H9 (cell line): Measurements from ENCODE around the gene GPR176. TPM values are rescaled to one million over a fixed set of nuclear protein-coding genes. Genes with fewer than 3 reads are reported as not detected.
A peak's percentile ranks its signal among the peaks of the same experiment; 100 is the strongest.

Experiments used
- DNase-seq: peaks from one replicate; pipeline ENCODE4 v3.0.0-alpha.2; 2017
- H2AFZ ChIP-seq: one replicate; pipeline ENCODE4 v1.6.1; 2013; ENCODE audit warnings: mild to moderate bottlenecking, low read length, control low read depth, moderate library complexity
- H2AK5ac ChIP-seq: 2 replicates; pipeline ENCODE4 v1.6.1; 2013; ENCODE audit warnings: low read length, control low read depth, mixed read lengths; ENCODE audit not compliant: insufficient read length
- H2BK120ac ChIP-seq: one replicate; pipeline ENCODE4 v1.6.1; 2013; ENCODE audit warnings: low read depth, mild to moderate bottlenecking, low read length, control low read depth, inconsistent platforms; ENCODE audit not compliant: poor library complexity, severe bottlenecking
- H2BK12ac ChIP-seq: 2 replicates; pipeline ENCODE4 v1.6.1; 2013; ENCODE audit warnings: low read length, control low read depth, mixed read lengths, low read depth; ENCODE audit not compliant: insufficient read length
- H2BK15ac ChIP-seq: 2 replicates; pipeline ENCODE4 v1.6.1; 2013; ENCODE audit warnings: low read depth, low read length, control low read depth
- H2BK20ac ChIP-seq: one replicate; pipeline ENCODE4 v1.6.1; 2013; ENCODE audit warnings: low read depth, mild to moderate bottlenecking, low read length, control low read depth, inconsistent platforms; ENCODE audit not compliant: poor library complexity, severe bottlenecking
- H2BK5ac ChIP-seq: 2 replicates; pipeline ENCODE4 v1.6.1; 2013; ENCODE audit warnings: low read length, control low read depth, mixed read lengths; ENCODE audit not compliant: insufficient read length
- H3K14ac ChIP-seq: 2 replicates; pipeline ENCODE4 v1.6.1; 2013; ENCODE audit warnings: low read length, control low read depth; ENCODE audit not compliant: insufficient read depth
- H3K18ac ChIP-seq: 2 replicates; pipeline ENCODE4 v1.6.1; 2013; ENCODE audit warnings: low read depth, mild to moderate bottlenecking, mixed read lengths, low read length, control low read depth; ENCODE audit not compliant: insufficient read length
- H3K23ac ChIP-seq: 2 replicates; pipeline ENCODE4 v1.6.1; 2013; ENCODE audit warnings: low read length, control low read depth, mixed read lengths, low read depth; ENCODE audit not compliant: insufficient read length
- H3K23me2 ChIP-seq: 2 replicates; pipeline ENCODE4 v1.6.1; 2013; ENCODE audit warnings: low read depth, mild to moderate bottlenecking, mixed read lengths, low read length, control low read depth; ENCODE audit not compliant: insufficient read length, poor library complexity, severe bottlenecking
- H3K27ac ChIP-seq: 2 replicates; pipeline ENCODE4 v1.5.1; 2013; ENCODE audit warnings: low read length, control low read depth, mixed read lengths, low read depth; ENCODE audit not compliant: insufficient read length
- H3K27me3 ChIP-seq: 2 replicates; pipeline ENCODE4 v1.6.1; 2013; ENCODE audit warnings: low read length, control low read depth, inconsistent platforms; ENCODE audit not compliant: insufficient read depth
- H3K4ac ChIP-seq: 2 replicates; pipeline ENCODE4 v1.6.1; 2013; ENCODE audit warnings: low read depth, mild to moderate bottlenecking, control low read depth, inconsistent platforms, low read length, moderate library complexity
- H3K4me1 ChIP-seq: 2 replicates; pipeline ENCODE4 v1.6.1; 2013; ENCODE audit warnings: low read length, control low read depth, inconsistent platforms; ENCODE audit not compliant: insufficient read depth
- H3K4me2 ChIP-seq: 2 replicates; pipeline ENCODE4 v1.6.1; 2013; ENCODE audit warnings: low read length, control low read depth, mixed read lengths; ENCODE audit not compliant: insufficient read length, insufficient read depth
- H3K56ac ChIP-seq: 2 replicates; pipeline ENCODE4 v1.6.1; 2013; ENCODE audit warnings: low read depth, mild to moderate bottlenecking, mixed read lengths, low read length, control low read depth; ENCODE audit not compliant: insufficient read length
- H3K79me1 ChIP-seq: 2 replicates; pipeline ENCODE4 v1.6.1; 2013; ENCODE audit warnings: low read depth, mild to moderate bottlenecking, moderate library complexity, low read length, control low read depth, inconsistent platforms; ENCODE audit not compliant: insufficient read depth, poor library complexity, severe bottlenecking
- H3K79me2 ChIP-seq: 2 replicates; pipeline ENCODE4 v1.6.1; 2013; ENCODE audit warnings: low read length, control low read depth, inconsistent platforms; ENCODE audit not compliant: insufficient read depth
- H3K9ac ChIP-seq: 2 replicates; pipeline ENCODE4 v1.6.1; 2013; ENCODE audit warnings: low read length, control low read depth, mixed read lengths; ENCODE audit not compliant: insufficient read length; ENCODE audit errors: extremely low read depth
- H3K9me3 ChIP-seq: one replicate; pipeline ENCODE4 v1.6.1; 2013; ENCODE audit warnings: low read depth, low read length, inconsistent platforms; ENCODE audit not compliant: control insufficient read depth
- H3T11ph ChIP-seq: one replicate; pipeline ENCODE4 v1.6.1; 2013; ENCODE audit warnings: mild to moderate bottlenecking, low read length, control low read depth, inconsistent platforms
- H4K20me1 ChIP-seq: one replicate; pipeline ENCODE4 v1.6.1; 2013; ENCODE audit not compliant: control insufficient read depth, insufficient read length, insufficient read depth
- H4K5ac ChIP-seq: 2 replicates; pipeline ENCODE4 v1.6.1; 2013; ENCODE audit warnings: low read depth, mild to moderate bottlenecking, mixed read lengths, low read length, control low read depth; ENCODE audit not compliant: insufficient read length
- H4K8ac ChIP-seq: replicated peaks from 2 replicates; pipeline ENCODE4 v1.6.1; 2013; ENCODE audit warnings: low read length, control low read depth, mixed read lengths, low read depth; ENCODE audit not compliant: insufficient read length
- H4K91ac ChIP-seq: 2 replicates; pipeline ENCODE4 v1.6.1; 2013; ENCODE audit warnings: low read depth, mild to moderate bottlenecking, moderate library complexity, mixed read lengths, low read length, control low read depth; ENCODE audit not compliant: insufficient read length
- H3K27ac Mint-ChIP-seq, 3 experiments: 2 replicates in 2 of 3; 3 replicates in 1 of 3; pipeline ENCODE4 v1.8.0; 2020 to 2021; ENCODE audit warnings: mixed read lengths in 3 of 3, mild to moderate bottlenecking in 1 of 3, moderate library complexity in 1 of 3
- H3K27me3 Mint-ChIP-seq: 2 replicates; pipeline ENCODE4 v1.8.0; 2021; ENCODE audit warnings: low read depth, mild to moderate bottlenecking, moderate library complexity, mixed read lengths
- H3K36me3 Mint-ChIP-seq, 3 experiments: 2 replicates in 2 of 3; 3 replicates in 1 of 3; pipeline ENCODE4 v1.8.0; 2020 to 2021; ENCODE audit warnings: low read depth in 3 of 3, mixed read lengths in 3 of 3; ENCODE audit not compliant: insufficient read depth in 1 of 3
- H3K4me1 Mint-ChIP-seq, 2 experiments: 2 replicates each; pipeline ENCODE4 v1.8.0; 2020; ENCODE audit warnings: mixed read lengths in 2 of 2
- H3K4me3 Mint-ChIP-seq, 2 experiments: 2 replicates in 1 of 2; 3 replicates in 1 of 2; pipeline ENCODE4 v1.8.0; 2020 to 2021; ENCODE audit warnings: mild to moderate bottlenecking in 2 of 2, mixed read lengths in 2 of 2, moderate library complexity in 1 of 2
- H3K9me3 Mint-ChIP-seq, 2 experiments: 2 replicates in 1 of 2; 3 replicates in 1 of 2; pipeline ENCODE4 v1.8.0; 2020; ENCODE audit warnings: mild to moderate bottlenecking in 2 of 2, mixed read lengths in 2 of 2, moderate library complexity in 1 of 2
- CTCF ChIP-seq: fragments of 200-600 bp; sonication (generic); conservative IDR thresholded peaks from 3 replicates; pipeline ENCODE4 v1.8.0; 2021; ENCODE audit warnings: antibody characterized with exemption, mild to moderate bottlenecking
- WGBS: extraction: QIAGEN DNeasy Blood & Tissue Kit; methylation state at CpG from one replicate; pipeline ENCODE4 v1.1.7; 2013; ENCODE audit warnings: missing lambda C conversion rate, low lambda C conversion rate, mixed read lengths; ENCODE audit not compliant: insufficient read length; ENCODE audit errors: extremely low coverage; 5-methylcytosine and 5-hydroxymethylcytosine counted together
- total RNA-seq: library from RNA; stranded (reverse); gene quantifications from 2 replicates; pipeline ENCODE4 v1.2.1, GENCODE V29; 2021

GPR176 gene
- total RNA-seq, 1 experiment from 2014 or later, result 132 TPM

GRCh38 chr15:39921274-39921638 lies 1.2 kb upstream of the GPR176 start:
- H4K5ac ChIP-seq, result no peak overlapping the region
- Mint-ChIP-seq H3K36me3 (peaks cover 22 to 30% (median 24%) of the 10 kb centered on the region in 3 experiments), H3K9me3 (peaks cover 3 to 4% of the 10 kb centered on the region in 2 experiments; a peak in 2 of 5 replicates), H3K27me3 (no peaks in the 10 kb centered on the region), H3K4me1 (peaks cover 54 to 56% of the 10 kb centered on the region in 2 experiments), H3K4me3 (peak overlapping the region; percentile 88 to 93), H3K27ac (peak overlapping the region; percentile 35 to 95 (median 57))
- no peak overlapping the region for H3K14ac ChIP-seq
- no peak overlapping the region for H2AFZ ChIP-seq
- H3K9me3 ChIP-seq, result no peaks in the 10 kb centered on the region
- no peak for DNase-seq
- H3K79me1 ChIP-seq, result peaks cover 2% of the 10 kb centered on the region
- peak overlapping the region; percentile 6 for H3K9ac ChIP-seq
- H3K4me1 ChIP-seq, result peaks cover 10% of the 10 kb centered on the region; the same call in 1 of the 2 replicates
- H3K4me2 ChIP-seq, result peak overlapping the region; percentile 68
- H3K4ac ChIP-seq, result no peak overlapping the region
- H3K23me2 ChIP-seq, result peaks cover 4% of the 10 kb centered on the region
- no peak overlapping the region for H2BK15ac ChIP-seq
- TF ChIP-seq CTCF, result no peak
- H2BK12ac ChIP-seq, result no peak overlapping the region
- H3T11ph ChIP-seq, result no peak overlapping the region
- no peaks in the 10 kb centered on the region for H3K27me3 ChIP-seq
- no peak overlapping the region for H2BK5ac ChIP-seq
- no peak overlapping the region for H3K18ac ChIP-seq
- H4K8ac ChIP-seq, result no peak overlapping the region
- no peak overlapping the region for H2BK20ac ChIP-seq
- no CpG with 5 or more reads among the region's 6 CpGs for WGBS
- H2AK5ac ChIP-seq, result no peak overlapping the region
- no peak overlapping the region for H4K91ac ChIP-seq
- H3K27ac ChIP-seq, result no peak overlapping the region
- H2BK120ac ChIP-seq, result no peak overlapping the region
- H3K23ac ChIP-seq, result no peak overlapping the region
- no peaks in the 10 kb centered on the region for H4K20me1 ChIP-seq
- H3K56ac ChIP-seq, result no peak overlapping the region
- H3K79me2 ChIP-seq, result peaks cover 35% of the 10 kb centered on the region; the same call in 1 of the 2 replicates
